Measurements from ENCODE around the gene CDK2.
A peak's percentile ranks its signal among the peaks of the same experiment; 100 is the strongest.
"Not testable (repeated sequence)": the region's sequence is repeated elsewhere in the genome, so short reads cannot be mapped to it uniquely, and the experiment has no call there.

The CDK2 gene

GRCh38 chr12:55938826-55939501 lies 27.7 kb upstream of the CDK2 start:
- DNase-seq = no peak

GRCh38 chr12:55940065-55940732 lies 26.4 kb upstream of the CDK2 start:
- DNase-seq = peak; percentile 79

- no peak for DNase-seq
These were observed 24.6 kb upstream of the CDK2 start for GRCh38 chr12:55942055-55942454.

GRCh38 chr12:55942577-55943136 lies 24.0 kb upstream of the CDK2 start:
- no peak for DNase-seq

GRCh38 chr12:55946553-55946952 lies 20.1 kb upstream of the CDK2 start:
- DNase-seq = no peak

GRCh38 chr12:55955344-55955743 lies 11.3 kb upstream of the CDK2 start:
- no peak for DNase-seq

GRCh38 chr12:55955800-55956508 lies 10.7 kb upstream of the CDK2 start:
- peak; percentile 52 for DNase-seq

- DNase-seq = no peak
These were observed 9.3 kb upstream of the CDK2 start for GRCh38 chr12:55957106-55957859.

- DNase-seq = no peak
These were observed 2.9 kb upstream of the CDK2 start for GRCh38 chr12:55963760-55964159.

GRCh38 chr12:55965240-55965639 lies 1.4 kb upstream of the CDK2 start:
- DNase-seq = no peak

GRCh38 chr12:55965941-55966407 lies 656 bp upstream of the CDK2 start, which contains the start of gene PMEL:
Gene PMEL (minus strand): TSS chr12:55966042. CDS start chr12:55966011, 31 bp downstream.
- peak; percentile 4 for DNase-seq

GRCh38 chr12:55969356-55969755 lies 2.7 kb downstream of the CDK2 start:
- DNase-seq = no peak

GRCh38 chr12:55970775-55971174 lies 4.1 kb downstream of the CDK2 start:
- DNase-seq = peak; percentile 13

- peak; percentile 66 for DNase-seq
These were observed 5.4 kb downstream of the CDK2 start for GRCh38 chr12:55972042-55972441.

- no peak for DNase-seq
These were observed 5.8 kb downstream of the CDK2 start for GRCh38 chr12:55972456-55972855.

- no peak for DNase-seq
These were observed 6.4 kb downstream of the CDK2 start for GRCh38 chr12:55972911-55973598.

- DNase-seq = peak; percentile 100
These were observed 7.1 kb downstream of the CDK2 start, which contains the start of gene RAB5B for GRCh38 chr12:55973599-55974307. Gene RAB5B (plus strand): TSS chr12:55974078. CDS start chr12:55986961, 12,883 bp downstream.

- peak; percentile 39 for DNase-seq
These were observed 7.7 kb downstream of the CDK2 start for GRCh38 chr12:55974308-55974730.

- no peak for DNase-seq
These were observed 11.8 kb downstream of the CDK2 start for GRCh38 chr12:55978393-55978792.

GRCh38 chr12:55979069-55979468 lies 12.4 kb downstream of the CDK2 start:
- DNase-seq = no peak

GRCh38 chr12:55981882-55982281 lies 15.3 kb downstream of the CDK2 start:
- not testable (repeated sequence) for DNase-seq

All from fibroblast of skin of back (primary cell).